Tibial artery (tissue), 4 donors: ENCODE measurements around the gene MRPL20.

Experiments
- DNase-seq, 2 donors: peaks; one replicate each; pipeline ENCODE4 v3.0.0-alpha.2; 2019
- H3K27ac ChIP-seq, 2 donors: fragments of 200-600 bp; sonication (generic) in 1 of 2; 1 replicate in 1 of 2; 2 replicates in 1 of 2; pipeline ENCODE4 v1.5.1; 2018 to 2019; ENCODE audit warnings: mild to moderate bottlenecking in 1 of 2
- H3K27me3 ChIP-seq, 2 donors: fragments of 200-600 bp; sonication (generic) in 1 of 2; one replicate each; pipeline versions ENCODE4 v1.5.1 to v1.6.0; 2016 to 2019
- H3K36me3 ChIP-seq, 3 donors: fragments of 200-600 bp; sonication (generic) in 2 of 3; one replicate each; pipeline ENCODE4 v1.5.1; 2016 to 2019; ENCODE audit warnings: mild to moderate bottlenecking in 2 of 3
- H3K4me1 ChIP-seq, 4 donors: fragments of 200-600 bp; sonication (generic) in 2 of 4; 1 replicate in 3 of 4; 2 replicates in 1 of 4; pipeline ENCODE4 v1.5.1; 2016 to 2019
- H3K4me3 ChIP-seq, 2 donors: fragments of 200-600 bp; sonication (generic) in 1 of 2; 1 replicate in 1 of 2; 2 replicates in 1 of 2; pipeline ENCODE4 v1.5.1; 2018 to 2019; ENCODE audit warnings: mild to moderate bottlenecking in 2 of 2
- H3K9me3 ChIP-seq, 3 donors: fragments of 200-600 bp; sonication (generic) in 1 of 3; one replicate each; pipeline ENCODE4 v1.5.1; 2016 to 2019
- intact Hi-C: fragments of 100-400 bp; cut with DNase I; formaldehyde crosslinking; loops from one replicate; pipeline ENCODE4 v1.15.0; 2023; ENCODE audit warnings: low total_unique reads
- TF ChIP-seq, protein P1 (sequence below), 2 experiments: fragments of 200-600 bp in 1 of 2; fragments of 450-650 bp in 1 of 2; IDR thresholded peaks; one replicate each; pipeline ENCODE4 v1.5.1; 2017 to 2019; ENCODE audit warnings: antibody characterized with exemption in 2 of 2, mild to moderate bottlenecking in 1 of 2, moderate library complexity in 1 of 2

Gene MRPL20

DNA sequence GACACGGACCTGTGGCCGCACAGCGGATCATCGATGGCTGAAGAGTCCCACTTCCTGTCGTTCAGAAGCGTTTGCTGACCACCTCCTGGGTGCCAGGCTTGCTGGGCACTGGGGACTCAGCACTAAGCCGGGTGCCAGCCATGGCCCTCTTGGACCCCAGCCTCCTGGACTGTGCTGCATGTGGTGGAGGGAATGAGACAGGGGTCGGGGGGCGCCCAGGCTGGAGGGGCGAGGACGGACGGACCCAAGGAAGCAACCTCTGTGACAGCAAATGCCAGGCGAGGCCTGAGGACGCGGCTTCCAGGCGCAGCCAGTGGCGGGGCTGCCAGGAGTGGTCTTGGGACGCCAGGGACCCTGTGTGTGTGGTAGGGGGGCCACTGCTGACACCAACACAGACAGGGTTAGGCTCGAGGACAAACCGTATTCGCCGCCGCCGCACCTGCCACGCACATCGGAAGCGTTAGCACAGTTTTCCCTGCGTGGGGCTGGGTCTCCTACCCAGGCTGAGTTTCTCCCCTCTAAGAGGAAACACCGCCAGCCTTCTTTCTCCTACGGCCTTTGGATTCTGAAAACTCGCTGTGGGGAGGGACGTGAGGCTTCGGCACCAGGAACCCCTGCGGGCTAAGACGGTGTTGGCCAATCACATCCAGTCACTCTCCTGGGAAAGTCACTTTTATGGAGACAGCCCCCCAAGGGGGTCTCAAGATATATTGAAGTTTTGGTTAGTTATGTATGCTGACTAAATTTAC, 45.7 kb downstream of the MRPL20 start:
- Histone ChIP-seq H3K36me3 (no peaks in the 10 kb centered on the region), H3K27me3 (no peaks in the 10 kb centered on the region), H3K27ac (peak overlapping the region; percentile 23 to 97), H3K4me1 (peaks cover 0 to 60% (median 44%) of the 10 kb centered on the region in 4 donors), H3K4me3 (no peak overlapping the region), H3K9me3 (no peaks in the 10 kb centered on the region)
- TF ChIP-seq, protein P1, sequence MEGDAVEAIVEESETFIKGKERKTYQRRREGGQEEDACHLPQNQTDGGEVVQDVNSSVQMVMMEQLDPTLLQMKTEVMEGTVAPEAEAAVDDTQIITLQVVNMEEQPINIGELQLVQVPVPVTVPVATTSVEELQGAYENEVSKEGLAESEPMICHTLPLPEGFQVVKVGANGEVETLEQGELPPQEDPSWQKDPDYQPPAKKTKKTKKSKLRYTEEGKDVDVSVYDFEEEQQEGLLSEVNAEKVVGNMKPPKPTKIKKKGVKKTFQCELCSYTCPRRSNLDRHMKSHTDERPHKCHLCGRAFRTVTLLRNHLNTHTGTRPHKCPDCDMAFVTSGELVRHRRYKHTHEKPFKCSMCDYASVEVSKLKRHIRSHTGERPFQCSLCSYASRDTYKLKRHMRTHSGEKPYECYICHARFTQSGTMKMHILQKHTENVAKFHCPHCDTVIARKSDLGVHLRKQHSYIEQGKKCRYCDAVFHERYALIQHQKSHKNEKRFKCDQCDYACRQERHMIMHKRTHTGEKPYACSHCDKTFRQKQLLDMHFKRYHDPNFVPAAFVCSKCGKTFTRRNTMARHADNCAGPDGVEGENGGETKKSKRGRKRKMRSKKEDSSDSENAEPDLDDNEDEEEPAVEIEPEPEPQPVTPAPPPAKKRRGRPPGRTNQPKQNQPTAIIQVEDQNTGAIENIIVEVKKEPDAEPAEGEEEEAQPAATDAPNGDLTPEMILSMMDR (IDR thresholded peaks at IDR 0.05): no peak
- DNase-seq: peak in 1 of 2 donors; percentile 65
- intact Hi-C loops: no loop called here

DNA sequence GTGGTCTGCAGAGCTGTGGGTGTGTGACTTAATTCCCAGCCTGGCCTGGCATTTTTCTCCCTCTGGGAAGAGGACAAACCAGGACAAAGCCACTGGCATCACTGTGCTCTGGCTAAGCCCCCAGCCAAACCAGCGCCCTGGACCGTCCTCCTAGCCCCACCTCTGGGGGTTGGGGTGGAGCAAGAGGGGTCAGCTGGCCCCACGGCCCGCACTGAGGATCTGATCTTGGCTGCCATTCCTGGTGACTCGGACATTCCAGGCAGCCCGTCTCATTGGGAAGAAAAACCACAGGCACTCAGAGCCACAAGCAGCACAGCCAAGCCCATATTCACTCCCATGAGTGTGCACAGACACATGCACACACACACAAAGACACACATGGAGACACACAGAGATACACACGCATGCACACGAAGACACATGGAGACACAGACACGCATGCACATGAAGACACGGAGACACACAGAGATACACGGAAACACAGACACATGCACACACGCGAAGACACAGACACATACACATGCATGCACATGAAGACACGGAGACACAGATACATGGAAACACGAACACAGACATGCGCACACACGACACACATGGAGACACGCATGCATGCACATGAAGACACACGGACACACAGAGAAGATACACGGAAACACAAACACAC, 46.5 kb downstream of the MRPL20 start:
- intact Hi-C loops: no loop called here
- H3K4me3 ChIP-seq: no peak overlapping the region
- DNase-seq: peak; percentile 84 to 88

DNA sequence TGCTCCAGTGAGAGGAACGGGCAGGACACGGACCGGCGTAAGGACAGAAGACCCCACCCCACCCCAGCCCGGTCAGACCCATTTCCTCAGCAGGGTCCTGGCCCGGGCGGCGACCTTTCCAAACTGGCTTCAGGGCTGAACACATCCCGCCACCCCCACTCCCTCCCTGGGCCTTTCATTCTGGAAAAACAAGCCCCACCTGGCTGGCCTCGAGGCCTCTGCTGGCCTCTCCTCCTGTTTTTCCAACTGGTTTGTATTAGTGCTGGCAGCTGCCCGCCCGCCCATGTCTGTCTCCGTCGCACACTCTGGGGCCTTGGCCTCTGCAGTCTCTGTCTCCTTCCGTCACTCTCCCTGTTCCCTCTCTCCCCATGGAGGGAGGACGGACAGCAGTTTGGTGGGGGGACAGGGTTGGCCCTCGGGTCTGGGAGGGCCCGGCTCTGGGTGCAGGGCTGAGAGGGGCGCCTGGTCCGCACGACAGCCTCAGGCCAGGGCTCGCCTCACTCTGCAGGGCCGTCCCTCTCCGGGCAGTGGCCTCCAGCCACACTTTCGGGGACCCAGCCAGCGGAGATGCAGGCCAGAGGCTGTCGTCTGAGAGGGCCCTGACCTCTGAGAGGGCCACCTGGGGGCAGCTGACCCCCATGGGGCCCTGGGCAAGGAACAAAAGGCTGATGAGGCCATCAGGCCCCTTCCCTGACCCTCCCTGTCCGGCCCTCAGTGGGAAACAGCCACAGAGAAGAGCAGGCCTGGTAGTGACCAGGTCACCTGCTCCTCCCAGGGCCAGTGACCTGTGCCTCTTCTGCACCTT, 47.2 kb downstream of the MRPL20 start:
- H3K36me3 ChIP-seq: peaks cover 0 to 2% (median 1%) of the 10 kb centered on the region in 3 donors
- peak overlapping the region; percentile 94 to 97 for H3K27ac ChIP-seq
- no peak overlapping the region for H3K4me3 ChIP-seq
- TF ChIP-seq, protein P1 (IDR thresholded peaks at IDR 0.05): no peak
- peak in 1 of 2 donors; percentile 70 for DNase-seq
- H3K4me1 ChIP-seq: peaks cover 0 to 75% (median 60%) of the 10 kb centered on the region in 4 donors
- no peaks in the 10 kb centered on the region for H3K27me3 ChIP-seq
- intact Hi-C loops: no loop called here
- no peaks in the 10 kb centered on the region for H3K9me3 ChIP-seq

More for the DNA sequence above, 46.5 kb downstream of the MRPL20 start:
- Histone ChIP-seq H3K27ac (peak overlapping the region; percentile 94 to 97), H3K9me3 (no peaks in the 10 kb centered on the region), H3K4me1 (peaks cover 0 to 67% (median 52%) of the 10 kb centered on the region in 4 donors), H3K27me3 (no peaks in the 10 kb centered on the region), H3K36me3 (no peaks in the 10 kb centered on the region)
- TF ChIP-seq, protein P1 (IDR thresholded peaks at IDR 0.05): no peak

DNA sequence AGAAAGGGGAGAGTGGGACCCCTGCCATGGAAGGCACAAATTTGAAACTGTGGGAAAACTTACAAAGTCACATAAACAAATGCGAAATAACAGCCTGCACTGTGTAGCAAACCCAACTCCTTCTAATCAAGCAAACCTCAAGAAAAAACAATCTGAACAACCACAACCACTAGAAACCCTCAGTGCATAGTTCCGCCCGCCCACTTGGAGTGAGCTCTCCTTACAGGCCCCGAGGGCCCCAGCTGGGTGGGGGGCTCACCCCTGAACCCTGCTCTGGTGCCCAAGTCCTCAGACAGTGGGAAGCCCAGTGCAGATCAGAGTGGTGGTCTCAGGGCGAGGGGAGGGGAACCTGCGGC, 47.8 kb downstream of the MRPL20 start:
- no peaks in the 10 kb centered on the region for H3K9me3 ChIP-seq
- peak overlapping the region; percentile 94 to 97 for H3K27ac ChIP-seq
- H3K4me3 ChIP-seq: no peak overlapping the region
- intact Hi-C loops: no loop called here
- TF ChIP-seq, protein P1 (IDR thresholded peaks at IDR 0.05): no peak
- H3K27me3 ChIP-seq: no peaks in the 10 kb centered on the region
- DNase-seq: no peak
- peaks cover 0 to 81% (median 66%) of the 10 kb centered on the region in 4 donors for H3K4me1 ChIP-seq
- peaks cover 4 to 8% (median 7%) of the 10 kb centered on the region in 3 donors for H3K36me3 ChIP-seq

DNA sequence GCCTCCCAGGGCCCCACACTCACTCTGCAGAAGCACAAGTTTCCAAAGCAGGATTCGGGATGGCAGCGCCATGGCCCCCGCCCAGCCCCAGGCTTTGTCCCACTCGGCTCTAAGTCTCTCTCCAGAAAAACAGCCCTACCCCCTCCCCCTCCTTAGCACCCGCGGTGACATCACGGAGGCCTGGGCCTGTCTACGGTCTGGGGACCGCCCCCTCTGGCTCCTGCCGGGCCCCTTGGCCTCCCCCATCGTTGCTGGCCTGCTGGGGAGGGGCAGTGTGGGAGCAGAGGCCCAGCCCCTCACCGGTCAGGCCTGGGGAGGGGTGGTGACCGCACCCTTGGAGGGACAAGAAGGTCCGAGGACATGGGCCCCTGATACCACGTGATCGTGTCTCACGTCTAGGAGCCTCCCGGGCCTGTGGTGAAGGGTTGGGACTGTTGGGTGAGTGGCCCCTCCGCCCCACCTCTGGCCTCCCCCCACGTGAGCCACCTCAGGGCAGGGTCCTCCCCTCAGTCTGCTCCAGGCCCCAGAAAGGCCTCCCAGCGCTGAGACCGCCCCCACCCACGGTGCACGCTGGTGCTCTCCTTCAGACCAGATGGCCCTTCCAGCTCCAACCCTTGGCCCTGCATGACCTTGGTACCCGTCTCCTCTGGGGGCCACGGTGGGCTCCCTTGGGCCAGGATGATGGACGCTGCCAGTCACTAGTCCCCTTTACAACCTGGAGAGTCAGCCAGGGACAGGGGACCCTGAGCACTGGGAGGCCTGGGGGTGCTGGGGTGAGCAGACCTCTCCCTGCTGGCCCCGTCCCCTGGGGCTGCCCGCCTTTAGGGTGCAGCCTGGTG, 48.4 kb downstream of the MRPL20 start, which contains the start of gene MXRA8:
Gene MXRA8 (minus strand): TSS at position 123 of the 839 bp plus-strand sequence. CDS start 51 bp downstream, at position 72.
- Histone ChIP-seq H3K4me3 (peak within 1 kb of the TSS; percentile 71 to 78), H3K27me3 (no peaks in the 10 kb centered on the region), H3K27ac (peak within 1 kb of the TSS; percentile 94 to 97), H3K9me3 (no peaks in the 10 kb centered on the region), H3K4me1 (peaks cover 0 to 87% (median 72%) of the 10 kb centered on the region in 4 donors), H3K36me3 (peaks cover 8 to 15% (median 14%) of the 10 kb centered on the region in 3 donors)
- intact Hi-C loops: no loop called here
- peak; percentile 83 to 92 for DNase-seq
- TF ChIP-seq, protein P1 (IDR thresholded peaks at IDR 0.05): no peak
